ENCODE measurements around the gene EBNA1BP2. TPM values are rescaled to one million over a fixed set of nuclear protein-coding genes. Genes with fewer than 3 reads are reported as not detected.
A peak's percentile ranks its signal among the peaks of the same experiment; 100 is the strongest.
"Not testable (repeated sequence)": the region's sequence is repeated elsewhere in the genome, so short reads cannot be mapped to it uniquely, and the experiment has no call there.

EBNA1BP2 gene, protein sequence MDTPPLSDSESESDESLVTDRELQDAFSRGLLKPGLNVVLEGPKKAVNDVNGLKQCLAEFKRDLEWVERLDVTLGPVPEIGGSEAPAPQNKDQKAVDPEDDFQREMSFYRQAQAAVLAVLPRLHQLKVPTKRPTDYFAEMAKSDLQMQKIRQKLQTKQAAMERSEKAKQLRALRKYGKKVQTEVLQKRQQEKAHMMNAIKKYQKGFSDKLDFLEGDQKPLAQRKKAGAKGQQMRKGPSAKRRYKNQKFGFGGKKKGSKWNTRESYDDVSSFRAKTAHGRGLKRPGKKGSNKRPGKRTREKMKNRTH
- total RNA-seq: 55.8 TPM
- long read RNA-seq, transcript EBNA1BP2-201 (9 exons, 1,322 nt): major isoform, 203 of 234 reads
- long read RNA-seq, partial matches to known transcripts: 11 of 234 reads
- long read RNA-seq, other reads (novel, unspliced or antisense): 16 of 234 reads

GRCh38 chr1:43171876-43172526, at the start of gene EBNA1BP2, which contains the start of gene CFAP57:
Gene EBNA1BP2, minus strand, starts transcription at chr1:43172290. Its CDS starts 172 bp downstream, at chr1:43172118.
Gene CFAP57, plus strand, starts transcription at chr1:43172330. Its CDS starts 424 bp downstream, at chr1:43172754.
- peak; percentile 94 for DNase-seq (ENCODE audit: low spot score)

GRCh38 chr1:43221797-43222196, 49.7 kb upstream of the EBNA1BP2 start:
- no peak for DNase-seq (ENCODE audit: low spot score)

DNA sequence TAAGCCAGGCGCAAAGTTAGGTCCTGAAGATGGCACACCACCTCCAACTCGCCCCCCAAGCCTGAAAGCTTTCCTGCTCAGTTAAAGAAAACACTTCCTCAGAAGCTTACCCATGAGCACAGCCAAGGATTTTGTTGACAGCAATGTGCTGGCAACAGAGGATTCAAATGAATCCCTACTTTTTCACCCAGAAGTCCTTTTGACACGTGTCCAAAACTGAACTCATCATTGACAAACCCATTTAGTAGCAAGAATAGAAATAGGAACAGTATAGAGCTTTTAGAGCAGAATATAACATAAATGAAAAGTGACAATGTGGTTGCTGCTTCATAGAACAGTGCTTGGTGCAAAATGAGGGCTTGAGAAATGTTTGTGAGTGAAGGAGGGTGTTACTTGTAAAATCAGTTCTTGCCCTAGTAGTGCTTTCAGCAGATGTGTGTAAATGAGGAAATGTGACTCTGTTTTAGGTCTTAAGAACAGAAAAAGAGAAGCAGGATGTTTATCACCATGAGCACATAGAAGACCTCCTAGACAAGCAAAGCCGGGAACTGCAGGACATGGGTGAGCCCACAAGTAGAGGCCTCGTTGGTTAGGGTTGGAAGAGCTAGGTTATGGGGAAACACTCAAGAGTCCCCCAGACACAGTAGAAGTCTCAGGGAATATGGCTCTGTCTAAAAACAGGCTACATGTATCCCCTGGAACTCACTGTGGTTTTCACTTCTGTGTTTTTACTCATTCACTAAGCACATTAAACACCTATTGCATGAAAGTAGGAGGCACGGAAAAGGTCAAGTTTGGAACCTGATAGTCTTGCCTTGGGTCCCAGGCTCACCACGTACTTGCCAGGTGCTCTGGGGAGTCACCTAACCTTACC, 49.1 kb upstream of the EBNA1BP2 start:
- no peak for DNase-seq (ENCODE audit: low spot score)

DNA sequence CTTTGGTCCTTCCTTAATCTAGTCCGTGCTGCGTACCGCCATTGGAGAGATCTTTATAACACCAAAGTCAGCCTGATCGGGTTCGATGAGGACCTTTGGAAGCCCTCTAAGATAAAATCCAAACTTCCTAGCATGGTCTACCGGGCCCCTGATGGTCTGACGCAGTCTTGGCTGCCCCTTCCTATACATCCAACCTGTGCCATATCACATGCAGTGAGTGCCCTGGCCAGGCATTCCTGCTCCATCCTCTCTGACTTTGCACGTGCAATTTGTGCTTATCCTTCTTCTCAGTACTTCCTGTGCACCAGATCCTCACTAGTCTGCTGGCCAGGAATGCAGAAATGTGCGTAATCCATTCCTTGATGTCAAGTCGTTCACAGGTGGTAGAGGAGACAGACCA, 45.7 kb upstream of the EBNA1BP2 start:
- no peak for DNase-seq (ENCODE audit: low spot score)

DNA sequence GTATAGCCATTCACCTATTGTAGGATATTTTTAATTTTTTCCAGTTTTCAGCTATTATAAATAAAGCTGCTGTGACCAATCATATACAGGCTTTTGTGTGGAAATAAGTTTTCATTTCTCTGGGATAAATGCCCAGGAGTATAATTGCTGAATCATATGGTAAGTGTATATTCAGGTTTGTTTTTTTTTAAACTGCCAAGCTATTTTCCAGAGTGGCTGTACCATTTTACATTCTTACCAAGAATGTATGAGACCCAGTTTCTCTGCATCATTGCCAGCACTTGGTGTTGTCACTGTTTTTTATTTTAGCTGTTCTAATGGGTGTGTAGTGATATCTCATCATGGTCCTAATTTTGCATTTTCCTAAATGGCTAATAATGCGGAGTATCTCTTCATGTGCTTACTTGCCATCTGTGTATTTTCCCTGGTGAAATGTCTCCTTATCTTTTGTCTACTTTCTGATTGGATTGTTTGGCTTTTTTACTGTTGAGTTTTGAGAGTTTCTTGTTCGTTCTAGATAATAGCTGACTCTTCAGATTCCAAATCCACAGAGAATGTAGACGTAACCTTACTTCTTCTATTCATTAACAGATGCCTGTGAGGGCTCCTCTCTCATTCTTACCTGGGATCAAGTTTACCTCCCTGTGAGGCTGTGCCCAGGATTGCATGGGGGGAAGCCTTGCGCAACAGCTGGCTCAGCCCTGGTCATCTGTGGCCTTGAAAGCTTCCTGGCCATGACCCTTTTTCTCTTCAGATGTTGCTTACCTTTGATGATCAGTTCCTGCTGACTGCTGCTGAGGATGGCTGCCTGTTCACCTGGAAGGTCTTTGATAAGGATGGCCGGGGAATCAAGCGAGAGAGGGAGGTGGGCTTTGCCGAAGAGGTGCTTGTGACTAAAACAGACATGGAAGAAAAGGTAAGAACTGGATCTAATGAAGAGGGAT, 42.7 kb upstream of the EBNA1BP2 start:
- no peak for DNase-seq (ENCODE audit: low spot score)

DNA sequence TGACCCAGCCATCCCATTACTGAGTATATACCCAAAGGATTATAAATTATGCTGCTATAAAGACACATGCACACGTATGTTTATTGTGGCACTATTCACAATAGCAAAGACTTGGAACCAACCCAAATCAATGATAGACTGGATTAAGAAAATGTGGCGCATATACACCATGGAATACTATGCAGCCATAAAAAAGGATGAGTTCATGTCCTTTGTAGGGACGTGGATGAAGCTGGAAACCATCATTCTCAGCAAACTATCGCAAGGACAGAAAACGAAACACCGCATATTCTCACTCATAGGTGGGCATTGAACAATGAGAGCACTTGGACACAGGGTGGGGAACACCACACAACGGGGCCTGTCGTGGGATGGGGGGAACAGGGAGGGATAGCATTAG, 36.2 kb upstream of the EBNA1BP2 start:
- not testable (repeated sequence) for DNase-seq (ENCODE audit: low spot score)

- no peak for DNase-seq (ENCODE audit: low spot score)
These were observed 35.3 kb upstream of the EBNA1BP2 start for GRCh38 chr1:43207229-43207853.

GRCh38 chr1:43206600-43207228, 34.6 kb upstream of the EBNA1BP2 start:
- no peak for DNase-seq (ENCODE audit: low spot score)

GRCh38 chr1:43205671-43206070, 33.6 kb upstream of the EBNA1BP2 start:
- no peak for DNase-seq (ENCODE audit: low spot score)

DNA sequence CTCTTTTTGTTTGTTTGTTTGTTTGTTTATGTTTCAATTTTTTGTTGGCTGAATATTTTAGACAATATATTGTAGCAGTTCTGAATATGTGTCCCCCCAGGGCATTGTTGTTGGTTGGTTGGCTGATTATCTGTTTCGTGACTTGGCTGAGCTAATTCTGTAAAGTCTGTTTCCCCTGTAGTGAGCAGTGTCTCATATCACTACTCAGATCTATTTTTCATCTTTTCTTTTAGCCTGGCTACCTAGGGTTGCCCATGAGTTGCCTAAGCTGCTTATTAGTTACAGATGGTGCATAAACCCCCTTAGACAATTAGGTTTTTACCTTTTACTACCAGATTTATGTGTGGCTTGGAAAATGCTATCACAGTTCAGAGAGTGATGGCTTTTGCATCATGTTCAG, 32.3 kb upstream of the EBNA1BP2 start:
- no peak for DNase-seq (ENCODE audit: low spot score)

- no peak for DNase-seq (ENCODE audit: low spot score)
These were observed 31.8 kb upstream of the EBNA1BP2 start for GRCh38 chr1:43203859-43204258.

- no peak for DNase-seq (ENCODE audit: low spot score)
These were observed 27.1 kb upstream of the EBNA1BP2 start for GRCh38 chr1:43199093-43199726.

- DNase-seq (ENCODE audit: low spot score): no peak
These were observed 25.4 kb upstream of the EBNA1BP2 start for GRCh38 chr1:43197343-43198127.

- DNase-seq (ENCODE audit: low spot score): no peak
These were observed 22.4 kb upstream of the EBNA1BP2 start for GRCh38 chr1:43194509-43194908.

DNA sequence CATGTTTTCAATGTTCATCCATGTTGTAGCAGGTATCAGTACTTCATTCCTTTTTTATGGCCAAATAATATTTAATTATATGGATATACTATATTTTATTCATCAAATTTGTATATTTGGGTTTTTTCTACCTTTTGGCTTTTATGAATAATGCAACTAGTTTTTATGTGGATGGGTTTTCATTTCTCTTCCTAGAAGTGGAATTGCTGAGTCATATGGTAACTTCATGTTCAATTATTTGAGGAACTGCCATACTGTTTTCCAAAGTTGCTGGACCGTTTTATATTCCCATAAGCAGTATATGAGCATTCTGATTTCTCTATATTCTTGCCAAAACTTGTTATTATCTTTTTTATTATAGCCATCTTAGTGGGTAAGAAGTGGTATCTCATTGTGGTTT, 16.0 kb upstream of the EBNA1BP2 start:
- no peak for DNase-seq (ENCODE audit: low spot score)

DNA sequence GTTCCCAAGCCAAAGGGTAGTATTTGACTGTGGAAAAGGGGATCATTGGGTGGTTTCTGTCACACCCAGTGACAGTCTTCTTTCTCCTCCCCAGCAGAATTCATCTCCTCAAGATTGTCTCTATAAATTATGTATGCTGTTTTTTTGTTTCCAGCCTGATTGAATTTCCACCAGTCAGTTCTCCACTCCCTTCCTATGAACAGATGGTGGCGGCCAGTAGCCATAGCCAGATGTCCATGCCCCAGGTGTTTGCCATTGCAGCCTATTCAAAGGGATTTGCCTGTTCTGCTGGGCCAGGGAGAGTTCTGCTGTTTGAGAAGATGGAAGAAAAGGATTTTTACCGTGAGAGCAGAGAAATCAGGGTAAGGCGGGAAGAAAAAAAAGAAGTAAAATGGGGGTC, 12.9 kb upstream of the EBNA1BP2 start:
- DNase-seq (ENCODE audit: low spot score): no peak

DNA sequence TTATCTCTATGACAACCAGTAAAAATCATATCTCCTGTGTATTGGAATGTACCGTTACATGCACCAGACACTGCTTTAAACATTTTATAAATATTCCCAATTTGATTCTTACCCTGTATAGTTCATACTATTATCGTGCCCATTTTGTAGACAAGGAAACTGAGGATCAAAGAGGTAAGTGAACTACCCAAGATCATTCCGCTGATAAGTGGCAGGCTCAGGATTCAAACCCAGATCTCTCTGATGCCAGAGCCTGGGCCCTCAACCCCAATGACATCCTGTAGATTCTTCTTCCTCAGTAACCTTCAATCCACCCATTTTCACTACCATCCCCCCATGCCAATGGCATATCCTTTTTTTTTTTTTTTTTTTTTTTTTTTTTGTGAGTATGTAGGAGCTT, 12.3 kb upstream of the EBNA1BP2 start:
- no peak for DNase-seq (ENCODE audit: low spot score)

DNA sequence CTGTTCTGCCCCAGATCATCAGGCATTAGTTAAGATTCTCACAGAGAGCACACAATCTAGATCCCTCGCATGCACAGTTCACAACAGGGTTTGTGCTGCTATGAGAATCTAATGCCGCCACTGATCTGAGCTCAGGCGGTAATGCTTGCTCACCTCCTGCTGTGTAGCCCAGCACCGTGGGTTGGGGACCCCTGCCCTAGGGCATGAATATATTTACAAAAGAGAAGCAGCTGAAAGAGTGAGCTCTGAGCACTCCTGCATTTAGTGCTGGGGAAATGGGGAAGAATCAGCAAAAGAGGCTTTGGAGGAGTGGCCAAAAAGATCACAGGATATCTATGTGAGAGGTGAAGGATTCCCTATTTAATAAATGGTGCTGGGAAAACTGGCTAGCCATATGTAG, 5.6 kb upstream of the EBNA1BP2 start:
- DNase-seq (ENCODE audit: low spot score): no peak
